ENCODE data around the gene CECR2. TPM values are rescaled to one million over a fixed set of nuclear protein-coding genes. Genes with fewer than 3 reads are reported as not detected.

CECR2 gene
- total RNA-seq, 1 experiment from 2014 or later: 154 TPM

DNA sequence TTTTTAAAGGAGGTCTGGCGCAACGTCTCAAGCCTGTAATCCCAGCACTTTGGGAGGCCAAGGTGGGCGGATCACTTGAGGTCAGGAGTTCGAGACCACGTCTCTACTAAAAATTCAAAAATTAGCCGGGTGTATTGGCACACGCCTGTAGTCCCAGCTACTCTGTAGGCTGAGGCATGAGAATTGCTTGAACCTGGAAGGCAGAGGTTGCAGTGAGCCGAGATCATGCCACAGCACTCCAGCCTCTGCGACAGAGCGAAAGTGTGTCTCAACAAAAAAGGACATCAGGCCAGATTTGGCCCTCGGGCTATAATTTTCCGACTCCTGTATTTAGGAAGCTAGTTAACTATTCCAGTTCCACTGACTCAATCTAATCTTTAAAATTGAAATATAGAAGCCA lies 115.3 kb downstream of the CECR2 start:
- Mint-ChIP-seq H3K36me3 (ENCODE audit: insufficient read depth in 1 of 3, low read depth in 3 of 3) (peaks cover 28 to 78% (median 74%) of the 10 kb centered on the region in 3 experiments), H3K9me3 (no peaks in the 10 kb centered on the region), H3K27ac (peak overlapping the region in 1 of 3 experiments; percentile 49; a peak in 1 of 7 replicates), H3K4me3 (no peak overlapping the region), H3K27me3 (ENCODE audit: low read depth) (no peaks in the 10 kb centered on the region), H3K4me1 (peaks cover 5 to 13% of the 10 kb centered on the region in 2 experiments; a peak in 3 of 4 replicates)
- H4K20me1 ChIP-seq (ENCODE audit: control insufficient read depth, insufficient read depth, insufficient read length): no peaks in the 10 kb centered on the region
- TF ChIP-seq, protein P1, sequence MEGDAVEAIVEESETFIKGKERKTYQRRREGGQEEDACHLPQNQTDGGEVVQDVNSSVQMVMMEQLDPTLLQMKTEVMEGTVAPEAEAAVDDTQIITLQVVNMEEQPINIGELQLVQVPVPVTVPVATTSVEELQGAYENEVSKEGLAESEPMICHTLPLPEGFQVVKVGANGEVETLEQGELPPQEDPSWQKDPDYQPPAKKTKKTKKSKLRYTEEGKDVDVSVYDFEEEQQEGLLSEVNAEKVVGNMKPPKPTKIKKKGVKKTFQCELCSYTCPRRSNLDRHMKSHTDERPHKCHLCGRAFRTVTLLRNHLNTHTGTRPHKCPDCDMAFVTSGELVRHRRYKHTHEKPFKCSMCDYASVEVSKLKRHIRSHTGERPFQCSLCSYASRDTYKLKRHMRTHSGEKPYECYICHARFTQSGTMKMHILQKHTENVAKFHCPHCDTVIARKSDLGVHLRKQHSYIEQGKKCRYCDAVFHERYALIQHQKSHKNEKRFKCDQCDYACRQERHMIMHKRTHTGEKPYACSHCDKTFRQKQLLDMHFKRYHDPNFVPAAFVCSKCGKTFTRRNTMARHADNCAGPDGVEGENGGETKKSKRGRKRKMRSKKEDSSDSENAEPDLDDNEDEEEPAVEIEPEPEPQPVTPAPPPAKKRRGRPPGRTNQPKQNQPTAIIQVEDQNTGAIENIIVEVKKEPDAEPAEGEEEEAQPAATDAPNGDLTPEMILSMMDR (conservative IDR thresholded peaks at IDR 0.05): no peak
- no peak overlapping the region for H4K5ac ChIP-seq (ENCODE audit: insufficient read length, low read depth, low read length)
- no peak overlapping the region for H2AK5ac ChIP-seq (ENCODE audit: insufficient read length, low read length)
- no peak overlapping the region for H4K8ac ChIP-seq (replicated peaks; ENCODE audit: insufficient read length, low read depth, low read length)
- no peak overlapping the region for H3K4me2 ChIP-seq (ENCODE audit: insufficient read depth, insufficient read length, low read length)
- no peaks in the 10 kb centered on the region for H3K27me3 ChIP-seq (ENCODE audit: insufficient read depth, low read length)
- H3K79me1 ChIP-seq (ENCODE audit: insufficient read depth, low read depth, low read length, poor library complexity, severe bottlenecking): peaks cover 2% of the 10 kb centered on the region
- H3K27ac ChIP-seq (ENCODE audit: insufficient read length, low read depth, low read length): no peak overlapping the region
- H4K91ac ChIP-seq (ENCODE audit: insufficient read length, low read depth, low read length): no peak overlapping the region
- H3K23me2 ChIP-seq (ENCODE audit: insufficient read length, low read depth, low read length, poor library complexity, severe bottlenecking): no peaks in the 10 kb centered on the region
- H3K56ac ChIP-seq (ENCODE audit: insufficient read length, low read depth, low read length): no peak overlapping the region
- H2AFZ ChIP-seq (ENCODE audit: low read length): no peak overlapping the region
- DNase-seq: no peak
- H2BK20ac ChIP-seq (ENCODE audit: low read depth, low read length, poor library complexity, severe bottlenecking): no peak overlapping the region
- no peak overlapping the region for H3K14ac ChIP-seq (ENCODE audit: insufficient read depth, low read length)
- H2BK12ac ChIP-seq (ENCODE audit: insufficient read length, low read depth, low read length): no peak overlapping the region
- no peaks in the 10 kb centered on the region for H3K4me1 ChIP-seq (ENCODE audit: insufficient read depth, low read length)
- H2BK120ac ChIP-seq (ENCODE audit: low read depth, low read length, poor library complexity, severe bottlenecking): no peak overlapping the region
- no peak overlapping the region for H2BK15ac ChIP-seq (ENCODE audit: low read depth, low read length)
- no peak overlapping the region for H3T11ph ChIP-seq (ENCODE audit: low read length)
- H3K4ac ChIP-seq (ENCODE audit: low read depth, low read length): no peak overlapping the region
- no peaks in the 10 kb centered on the region for H3K9me3 ChIP-seq (ENCODE audit: control insufficient read depth, low read depth, low read length)
- no peak overlapping the region for H2BK5ac ChIP-seq (ENCODE audit: insufficient read length, low read length)
- no CpG with 5 or more reads among the region's 12 CpGs for WGBS (ENCODE audit: extremely low coverage, insufficient read length, low lambda C conversion rate)
- peaks cover 8% of the 10 kb centered on the region; the same call in 1 of the 2 replicates for H3K79me2 ChIP-seq (ENCODE audit: insufficient read depth, low read length)
- no peak overlapping the region for H3K23ac ChIP-seq (ENCODE audit: insufficient read length, low read depth, low read length)
- H3K9ac ChIP-seq (ENCODE audit: extremely low read depth, insufficient read length, low read length): no peak overlapping the region
- no peak overlapping the region for H3K18ac ChIP-seq (ENCODE audit: insufficient read length, low read depth, low read length)
